ENCODE data around the gene TBX10.
"Not testable (repeated sequence)": the region's sequence is repeated elsewhere in the genome, so short reads cannot be mapped to it uniquely, and the experiment has no call there.

TBX10 gene

DNA sequence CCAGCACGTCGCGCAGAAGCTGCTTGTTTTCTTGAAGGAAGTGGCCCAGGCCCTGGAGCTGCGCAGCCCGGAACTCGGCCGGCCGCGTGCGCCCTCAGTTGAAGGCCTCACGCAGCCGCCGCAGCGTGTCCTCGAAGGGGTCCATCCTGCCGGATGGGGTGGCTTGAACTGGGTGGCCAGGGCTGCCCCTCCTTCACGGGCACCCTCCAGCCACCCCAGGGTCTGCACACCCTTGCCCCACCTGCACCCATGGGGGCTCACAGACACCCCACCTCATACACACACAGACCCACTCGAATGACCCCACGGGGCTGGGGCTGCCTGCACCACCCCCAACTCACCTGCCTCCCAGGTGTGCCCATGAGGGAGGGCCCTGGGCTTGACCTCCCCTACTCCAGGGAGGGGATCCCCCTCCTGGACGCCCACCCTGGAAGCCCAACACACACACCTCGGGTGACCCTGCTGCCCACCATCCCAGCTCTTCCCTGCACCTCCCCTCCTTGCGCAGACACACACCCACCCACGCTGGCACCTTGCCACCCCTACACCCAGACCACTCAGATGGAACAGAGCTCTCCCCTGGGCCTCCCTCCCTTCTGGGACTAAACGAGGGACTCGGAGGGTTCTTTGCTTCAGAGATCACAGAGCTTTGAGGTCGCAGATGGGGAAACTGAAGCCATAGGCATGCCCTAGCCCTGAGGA lies 28.1 kb upstream of the TBX10 start:
- Mint-ChIP-seq H3K27ac (no peak overlapping the region), H3K36me3 (no peaks in the 10 kb centered on the region), H3K4me1 (peaks cover 4% of the 10 kb centered on the region), H3K9me3 (no peaks in the 10 kb centered on the region), H3K4me3 (no peak overlapping the region), H3K27me3 (peaks cover 2% of the 10 kb centered on the region)
- ATAC-seq (ENCODE audit: low read depth) (peak; percentile 94), DNase-seq (ENCODE audit: low spot score in 2 of 2) (peak in 1 of 2 donors; percentile 54)

DNA sequence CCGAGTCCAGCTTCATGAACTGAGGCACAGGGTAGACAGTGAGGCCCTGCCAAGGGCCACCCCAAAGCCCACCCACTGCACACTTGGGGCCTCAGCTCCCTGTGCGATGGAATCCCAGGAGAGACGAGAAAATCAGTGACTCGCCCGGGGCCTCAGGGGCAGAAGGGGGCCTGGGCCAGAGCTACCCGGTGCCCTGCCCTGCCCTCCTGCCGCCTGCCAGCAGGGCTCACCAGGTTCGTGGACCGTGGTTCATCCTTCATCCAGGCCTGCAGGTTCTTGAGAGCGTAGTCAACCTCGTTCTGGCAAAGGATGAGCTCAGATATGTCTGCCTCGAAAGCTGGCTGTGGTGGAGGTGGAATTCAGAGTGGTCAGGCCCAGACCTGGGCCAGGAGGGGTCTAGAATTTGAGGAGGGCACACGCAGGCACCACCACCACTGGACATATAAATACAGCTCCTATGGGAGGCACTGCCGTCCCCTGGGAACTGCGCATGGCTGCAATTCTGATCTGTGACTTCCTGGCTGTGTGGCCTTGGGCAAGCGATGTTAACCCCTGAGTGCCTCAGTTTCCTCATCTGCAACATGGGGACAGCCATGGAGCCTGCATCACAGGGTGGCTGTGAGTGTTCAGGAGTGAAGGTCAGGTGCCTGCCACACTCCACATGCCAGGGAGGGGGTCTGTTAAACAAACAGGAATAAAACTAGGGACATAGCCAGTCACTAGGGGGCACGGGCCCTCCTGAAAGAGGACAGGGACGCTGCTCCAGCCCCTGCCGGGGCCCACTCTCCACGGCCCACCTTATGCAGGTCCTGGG lies 27.3 kb upstream of the TBX10 start:
- H3K27ac Mint-ChIP-seq = no peak overlapping the region
- peaks cover 2% of the 10 kb centered on the region for H3K27me3 Mint-ChIP-seq
- H3K4me3 Mint-ChIP-seq = no peak overlapping the region
- DNase-seq (ENCODE audit: low spot score in 2 of 2) = no peak
- ATAC-seq (ENCODE audit: low read depth) = no peak
- H3K4me1 Mint-ChIP-seq = peaks cover 4% of the 10 kb centered on the region
- H3K36me3 Mint-ChIP-seq = no peaks in the 10 kb centered on the region
- H3K9me3 Mint-ChIP-seq = no peaks in the 10 kb centered on the region

DNA sequence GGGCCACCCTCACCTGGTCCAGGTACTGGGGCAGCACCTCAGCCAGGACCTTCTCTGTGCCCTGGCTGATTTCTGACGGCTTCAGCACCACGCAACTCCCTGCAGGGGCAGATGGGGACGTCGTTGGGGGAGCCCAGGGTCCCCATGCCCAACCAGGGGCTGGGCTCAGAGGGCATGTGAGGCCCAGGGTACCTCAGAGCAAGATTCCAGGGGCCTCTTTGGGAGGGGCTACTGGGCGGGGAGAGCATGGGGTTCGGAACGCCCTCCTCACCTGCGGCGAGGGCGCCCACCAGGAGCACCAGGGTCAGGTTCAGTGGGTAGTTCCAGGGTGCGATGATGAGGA lies 26.7 kb upstream of the TBX10 start:
- DNase-seq (ENCODE audit: low spot score in 2 of 2) (no peak), ATAC-seq (ENCODE audit: low read depth) (no peak)
- Mint-ChIP-seq H3K4me1 (peaks cover 4% of the 10 kb centered on the region), H3K36me3 (no peaks in the 10 kb centered on the region), H3K27ac (no peak overlapping the region), H3K4me3 (no peak overlapping the region), H3K9me3 (no peaks in the 10 kb centered on the region), H3K27me3 (peaks cover 2% of the 10 kb centered on the region)

DNA sequence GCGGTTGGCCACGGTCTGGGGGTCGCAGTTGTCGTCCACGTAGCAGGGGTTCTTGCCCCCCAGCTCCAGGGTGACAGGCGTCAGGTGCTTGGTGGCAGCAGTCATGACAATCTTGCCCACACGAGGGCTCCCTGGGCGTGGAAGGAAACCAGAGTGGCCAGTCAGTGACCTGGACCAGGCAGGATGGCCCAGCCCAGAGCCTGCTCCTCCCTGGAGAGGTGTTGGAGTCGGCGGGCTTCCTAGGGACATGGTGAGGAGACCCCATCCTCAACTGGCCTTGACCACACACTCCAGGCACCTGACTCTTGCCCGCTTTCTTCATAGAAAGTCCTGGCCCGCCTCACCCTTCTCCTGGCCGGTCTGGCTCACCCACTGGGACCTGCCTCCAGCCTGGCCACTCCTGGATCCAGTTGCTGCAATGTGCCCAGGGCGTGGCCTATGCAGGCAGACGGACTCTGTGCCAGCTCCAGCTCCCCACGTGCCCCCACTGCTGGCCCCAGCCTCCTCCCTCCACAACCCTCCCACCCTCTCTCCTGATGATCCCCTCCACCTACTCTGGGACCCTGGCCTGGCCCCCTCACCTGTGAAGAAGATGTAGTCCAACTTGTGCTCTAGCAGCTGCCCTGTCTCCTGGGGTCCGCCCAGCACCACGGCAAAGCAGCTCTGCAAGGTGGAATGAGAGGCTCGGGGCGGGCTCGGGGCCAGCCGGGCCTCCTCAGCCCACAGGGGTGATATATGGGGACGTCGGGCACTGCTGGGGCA lies 26.2 kb upstream of the TBX10 start:
- no peak overlapping the region for H3K27ac Mint-ChIP-seq
- H3K4me1 Mint-ChIP-seq = peaks cover 4% of the 10 kb centered on the region
- no peak for DNase-seq (ENCODE audit: low spot score in 2 of 2)
- H3K27me3 Mint-ChIP-seq = peaks cover 2% of the 10 kb centered on the region
- ATAC-seq (ENCODE audit: low read depth) = no peak
- H3K36me3 Mint-ChIP-seq = no peaks in the 10 kb centered on the region
- H3K9me3 Mint-ChIP-seq = no peaks in the 10 kb centered on the region
- no peak overlapping the region for H3K4me3 Mint-ChIP-seq

DNA sequence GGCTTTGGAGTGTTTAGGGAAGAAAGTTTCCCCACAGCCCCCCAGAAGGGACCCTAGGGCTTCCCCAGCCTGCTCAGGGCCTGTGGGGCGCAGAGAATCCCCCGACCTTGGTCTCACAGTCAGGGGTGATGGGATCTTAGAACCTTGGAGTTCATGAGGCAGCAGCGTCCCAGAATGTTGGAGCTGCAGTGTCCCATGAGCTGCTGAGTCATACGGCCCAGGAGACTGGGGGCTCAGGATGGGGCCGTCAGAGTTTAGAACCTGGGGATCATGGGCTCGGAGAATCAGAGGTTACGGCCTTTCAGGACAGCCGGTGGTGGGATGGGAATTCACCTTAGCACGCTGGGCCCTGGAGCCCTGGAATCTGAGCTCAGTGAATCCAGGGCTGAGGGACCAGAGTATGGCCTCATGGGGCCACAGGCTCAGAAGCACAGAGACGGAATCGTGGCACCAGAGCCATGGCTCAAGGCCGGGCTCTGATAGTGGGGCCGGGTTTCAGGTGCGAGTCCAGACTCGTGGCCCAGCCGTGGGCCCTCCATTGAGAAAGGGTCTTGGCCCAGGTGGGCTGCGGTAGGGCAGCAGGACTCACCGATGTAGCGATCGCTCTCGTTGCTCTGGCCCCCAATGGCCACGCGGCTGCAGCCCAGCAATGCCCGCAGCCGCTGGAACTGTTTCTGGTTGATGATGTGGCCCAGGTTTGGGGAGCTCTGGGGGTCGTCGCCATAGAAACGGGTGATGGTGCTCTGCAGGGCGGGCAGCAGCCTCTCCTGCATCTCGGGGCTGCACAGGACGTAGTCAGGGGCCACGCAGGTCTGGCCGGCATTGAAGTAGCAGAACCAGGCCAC lies 25.4 kb upstream of the TBX10 start:
- Mint-ChIP-seq H3K27ac (no peak overlapping the region), H3K4me3 (no peak overlapping the region), H3K9me3 (no peaks in the 10 kb centered on the region), H3K36me3 (no peaks in the 10 kb centered on the region), H3K27me3 (no peaks in the 10 kb centered on the region), H3K4me1 (peaks cover 4% of the 10 kb centered on the region)
- DNase-seq (ENCODE audit: low spot score in 2 of 2) (no peak), ATAC-seq (ENCODE audit: low read depth) (no peak)

DNA sequence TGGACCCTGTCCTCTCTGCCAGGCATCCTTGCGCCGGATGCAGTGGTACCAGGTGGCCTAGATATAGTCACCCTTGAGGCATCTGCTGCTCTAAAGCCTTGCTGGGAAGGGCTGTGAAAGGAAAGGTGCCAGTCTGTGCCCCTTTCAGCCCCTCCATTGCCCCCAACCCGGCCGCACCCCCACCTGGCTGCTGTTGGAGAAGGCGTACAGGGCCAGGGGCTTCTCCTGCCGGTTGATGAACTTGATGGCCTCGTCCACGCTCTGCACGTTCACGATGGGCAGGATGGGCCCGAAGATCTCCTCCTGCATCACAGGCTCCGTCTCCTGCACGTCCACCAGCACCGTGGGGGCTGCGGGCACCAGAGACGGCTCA lies 24.6 kb upstream of the TBX10 start:
- no peaks in the 10 kb centered on the region for H3K27me3 Mint-ChIP-seq
- no peak overlapping the region for H3K4me3 Mint-ChIP-seq
- no peaks in the 10 kb centered on the region for H3K9me3 Mint-ChIP-seq
- H3K36me3 Mint-ChIP-seq = no peaks in the 10 kb centered on the region
- no peak for ATAC-seq (ENCODE audit: low read depth)
- no peak for DNase-seq (ENCODE audit: low spot score in 2 of 2)
- H3K4me1 Mint-ChIP-seq = peaks cover 8% of the 10 kb centered on the region
- H3K27ac Mint-ChIP-seq = no peak overlapping the region

DNA sequence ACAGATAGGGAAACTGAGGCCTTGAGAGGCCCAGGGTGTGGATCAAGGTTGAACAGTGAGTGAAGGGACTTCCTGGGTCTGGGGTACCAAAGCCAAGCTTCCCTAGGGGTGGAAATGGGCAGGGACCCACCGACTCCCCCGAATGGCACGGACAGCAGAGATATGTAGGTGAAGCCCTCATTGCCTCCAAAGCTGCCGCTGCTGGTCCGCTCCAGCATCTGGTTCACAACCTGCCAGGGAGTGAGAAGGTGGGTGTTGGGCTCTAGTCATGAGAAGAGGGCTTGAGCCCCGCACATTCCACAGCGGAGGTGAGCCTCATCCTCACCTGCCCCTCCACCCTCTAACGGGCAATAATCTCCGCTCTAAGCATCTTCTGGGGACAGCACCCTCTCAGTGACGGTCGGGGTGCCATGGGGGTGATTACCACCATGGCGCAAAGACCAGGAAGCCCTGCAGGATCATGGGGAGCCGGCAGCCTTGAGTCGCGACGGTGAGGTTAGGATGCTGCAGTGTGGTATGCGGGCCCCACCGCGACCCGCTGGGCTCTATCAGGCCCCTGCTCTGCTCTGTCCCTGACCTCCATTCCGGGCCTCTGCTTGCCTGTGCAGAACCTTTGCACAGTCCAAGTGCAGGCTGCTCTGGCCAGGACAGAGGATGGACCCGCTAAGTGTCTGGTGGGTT lies 24.1 kb upstream of the TBX10 start:
- no peak for DNase-seq (ENCODE audit: low spot score in 2 of 2)
- Mint-ChIP-seq H3K4me3 (no peak overlapping the region), H3K4me1 (peaks cover 13% of the 10 kb centered on the region), H3K27ac (no peak overlapping the region), H3K9me3 (no peaks in the 10 kb centered on the region), H3K27me3 (no peaks in the 10 kb centered on the region), H3K36me3 (no peaks in the 10 kb centered on the region)
- no peak for ATAC-seq (ENCODE audit: low read depth)

DNA sequence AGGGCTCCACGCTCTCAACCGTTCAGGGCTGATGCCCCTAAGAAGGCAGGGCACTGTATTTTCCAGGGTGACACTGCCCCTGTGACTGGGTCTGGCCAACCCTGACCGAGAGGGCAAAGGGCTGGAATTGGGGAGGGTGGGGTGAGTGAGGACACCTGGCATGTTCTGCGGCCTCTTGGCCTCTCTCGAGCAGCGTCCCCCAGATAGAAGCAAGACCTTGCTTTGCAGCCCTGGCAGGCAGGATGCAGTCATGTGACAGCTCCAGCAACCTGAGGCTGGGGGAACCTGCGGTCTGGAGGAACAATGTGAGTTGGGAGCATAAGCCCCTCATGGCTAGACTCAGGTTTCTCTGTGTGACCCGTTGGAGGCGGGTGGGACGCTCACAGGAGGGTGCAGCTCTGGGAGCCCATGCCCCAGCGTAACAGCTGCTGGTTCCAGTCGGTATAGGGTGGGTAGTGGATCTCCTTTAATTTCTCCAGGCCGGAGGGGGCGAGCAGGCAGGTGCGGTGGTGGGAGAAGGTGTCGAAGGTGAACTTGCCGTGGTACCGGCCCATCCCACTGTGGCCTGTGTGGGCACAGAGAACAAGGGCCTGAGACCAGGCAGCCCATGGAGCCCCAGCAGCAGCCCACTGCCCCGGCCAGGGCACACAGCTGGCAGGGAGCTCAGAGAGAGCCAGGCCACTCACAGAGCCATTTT lies 23.4 kb upstream of the TBX10 start:
- H3K27ac Mint-ChIP-seq = no peak overlapping the region
- DNase-seq (ENCODE audit: low spot score in 2 of 2) = no peak
- peaks cover 13% of the 10 kb centered on the region for H3K4me1 Mint-ChIP-seq
- no peak for ATAC-seq (ENCODE audit: low read depth)
- H3K4me3 Mint-ChIP-seq = no peak overlapping the region
- no peaks in the 10 kb centered on the region for H3K9me3 Mint-ChIP-seq
- no peaks in the 10 kb centered on the region for H3K27me3 Mint-ChIP-seq
- H3K36me3 Mint-ChIP-seq = no peaks in the 10 kb centered on the region

DNA sequence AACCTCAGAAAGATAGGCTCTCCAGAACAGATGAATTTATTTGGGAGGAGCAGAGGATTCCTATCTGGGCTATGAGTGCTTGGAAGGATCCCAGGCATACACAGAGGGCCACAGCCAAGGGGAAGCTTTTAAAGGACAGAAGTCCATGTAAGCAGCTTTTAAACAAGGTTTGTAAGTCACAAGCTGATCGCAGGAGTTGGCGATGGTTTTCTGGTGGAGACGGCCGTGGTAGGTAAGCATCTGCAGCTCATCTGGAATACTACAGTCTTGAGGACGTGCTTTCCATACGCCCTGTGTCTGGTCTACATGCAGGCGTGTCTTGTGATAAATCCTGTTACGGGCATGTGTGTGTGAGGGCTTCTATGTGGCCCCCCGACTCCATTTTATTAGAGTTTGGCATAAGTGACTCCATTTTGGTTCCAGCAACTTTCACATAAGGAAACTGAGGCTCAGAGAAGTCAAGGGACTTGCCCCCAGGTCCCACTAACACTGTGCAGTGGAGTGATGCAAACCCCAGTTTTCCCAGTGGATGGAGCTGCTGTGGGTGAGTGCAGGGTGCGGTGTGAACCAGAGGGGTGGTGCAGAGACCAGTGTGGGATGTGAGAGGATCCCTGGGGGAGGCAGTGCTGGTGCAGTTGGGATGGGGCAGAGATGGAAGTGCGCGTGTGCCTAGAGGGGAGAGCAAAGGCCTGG lies 22.7 kb upstream of the TBX10 start:
- ATAC-seq (ENCODE audit: low read depth) = no peak
- Mint-ChIP-seq H3K27ac (no peak overlapping the region), H3K4me1 (peaks cover 13% of the 10 kb centered on the region), H3K36me3 (no peaks in the 10 kb centered on the region), H3K27me3 (no peaks in the 10 kb centered on the region), H3K4me3 (no peak overlapping the region), H3K9me3 (no peaks in the 10 kb centered on the region)
- DNase-seq (ENCODE audit: low spot score in 2 of 2) = no peak

DNA sequence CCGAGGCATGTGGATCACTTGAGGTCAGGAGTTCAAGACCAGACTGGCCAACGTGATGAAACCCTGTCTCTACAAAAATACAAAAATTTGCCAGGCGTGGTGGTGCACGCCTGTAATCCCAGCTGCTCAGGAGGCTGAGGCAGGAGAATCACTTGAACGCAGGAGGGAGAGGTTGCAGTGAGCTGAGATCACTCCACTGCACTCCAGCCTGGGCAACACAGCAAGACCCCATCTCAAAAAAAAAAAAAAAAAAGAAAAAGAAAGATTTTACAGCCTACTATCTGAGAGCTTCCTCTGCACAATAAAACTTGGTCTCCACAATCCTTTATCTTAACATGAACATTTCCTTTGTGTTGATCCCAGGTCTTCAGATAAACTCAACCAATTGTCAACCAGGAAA lies 21.2 kb upstream of the TBX10 start:
- not testable (repeated sequence) for H3K36me3 Mint-ChIP-seq; ATAC-seq (ENCODE audit: low read depth); DNase-seq (ENCODE audit: low spot score in 2 of 2); H3K27me3 Mint-ChIP-seq; H3K4me1 Mint-ChIP-seq; H3K27ac Mint-ChIP-seq; H3K9me3 Mint-ChIP-seq; H3K4me3 Mint-ChIP-seq

DNA sequence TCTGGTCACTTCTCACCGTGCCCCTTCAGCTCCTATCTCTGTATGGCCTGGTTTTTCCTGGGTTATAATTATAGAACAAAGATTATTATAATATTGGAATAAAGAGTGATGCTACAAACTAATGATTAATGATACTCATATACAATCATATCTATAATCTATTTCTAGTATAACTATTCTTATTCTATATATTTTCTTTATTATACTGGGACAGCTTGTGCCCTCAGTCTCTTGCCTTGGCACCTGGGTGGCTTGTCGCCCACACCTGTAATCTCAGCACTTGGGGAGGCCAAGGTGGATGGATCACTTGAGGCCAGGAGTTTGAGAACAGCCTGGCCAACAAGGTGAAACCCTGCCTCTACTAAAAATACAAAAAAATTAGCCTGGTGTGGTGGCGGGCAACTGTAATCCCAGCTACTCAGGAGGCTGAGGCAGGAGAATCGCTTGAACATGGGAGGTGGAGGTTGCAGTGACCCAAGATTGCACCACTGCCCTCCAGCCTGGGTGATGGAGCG lies 20.1 kb upstream of the TBX10 start:
- not testable (repeated sequence) for H3K36me3 Mint-ChIP-seq; DNase-seq (ENCODE audit: low spot score in 2 of 2); H3K27ac Mint-ChIP-seq; H3K4me3 Mint-ChIP-seq; H3K4me1 Mint-ChIP-seq; H3K9me3 Mint-ChIP-seq; H3K27me3 Mint-ChIP-seq; ATAC-seq (ENCODE audit: low read depth)

DNA sequence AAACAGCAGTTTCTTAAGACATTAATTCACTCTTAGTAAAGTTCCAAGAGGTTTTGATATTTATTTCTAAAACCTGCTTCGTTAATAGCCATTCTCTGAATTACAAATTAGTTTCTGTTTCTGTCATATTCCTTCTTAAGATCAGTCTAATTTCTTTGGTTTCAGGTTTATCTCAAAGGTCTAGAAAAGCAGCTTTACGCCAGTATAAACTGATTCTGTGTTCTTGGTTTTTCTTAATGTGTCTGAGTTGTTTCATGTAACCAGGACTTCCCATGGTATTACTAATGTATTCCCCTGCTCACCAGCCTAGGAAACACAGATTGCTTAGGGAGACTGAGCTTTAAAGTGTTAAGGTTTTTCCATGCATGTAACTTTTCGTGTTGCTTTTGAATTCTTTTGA lies 17.7 kb upstream of the TBX10 start:
- Mint-ChIP-seq H3K27me3 (no peaks in the 10 kb centered on the region), H3K36me3 (peaks cover 2% of the 10 kb centered on the region), H3K27ac (no peak overlapping the region), H3K9me3 (peaks cover 3% of the 10 kb centered on the region), H3K4me1 (peaks cover 9% of the 10 kb centered on the region), H3K4me3 (no peak overlapping the region)
- no peak for DNase-seq (ENCODE audit: low spot score in 2 of 2)
- ATAC-seq (ENCODE audit: low read depth) = no peak

Data from memory B cell (primary cell).